ENCODE results near the gene ICAM5.

Gene ICAM5

GRCh38 chr19:10256551-10256950, 33.2 kb upstream of the ICAM5 start:
- DNase-seq (ENCODE audit: insufficient read length, low spot score) = no peak
- no peak for FAIRE-seq
- TF ChIP-seq POU2F2 (IDR thresholded peaks at IDR 0.05; ENCODE audit: low read depth, low read length) = no peak
- TF ChIP-seq SPI1 (IDR thresholded peaks at IDR 0.05; ENCODE audit: low read depth, low read length) = no peak
- TF ChIP-seq POLR2A (IDR thresholded peaks at IDR 0.05; ENCODE audit: low read depth, low read length) = no peak
- no peak for TF ChIP-seq PAX5 (IDR thresholded peaks at IDR 0.05; ENCODE audit: insufficient read depth, low read length, severe bottlenecking)
- TF ChIP-seq POLR2AphosphoS5 (IDR thresholded peaks at IDR 0.05; ENCODE audit: low read depth, low read length) = no peak
- TF ChIP-seq TAF1 (IDR thresholded peaks at IDR 0.05; ENCODE audit: low read depth, low read length) = no peak

- DNase-seq (ENCODE audit: insufficient read length, low spot score) (no peak), FAIRE-seq (no peak)
- TF ChIP-seq PAX5 (IDR thresholded peaks at IDR 0.05; ENCODE audit: insufficient read depth, low read length, severe bottlenecking) = no peak
- TF ChIP-seq SPI1 (IDR thresholded peaks at IDR 0.05; ENCODE audit: low read depth, low read length) = no peak
- no peak for TF ChIP-seq POLR2A (IDR thresholded peaks at IDR 0.05; ENCODE audit: low read depth, low read length)
- no peak for TF ChIP-seq POU2F2 (IDR thresholded peaks at IDR 0.05; ENCODE audit: low read depth, low read length)
- no peak for TF ChIP-seq POLR2AphosphoS5 (IDR thresholded peaks at IDR 0.05; ENCODE audit: low read depth, low read length)
- TF ChIP-seq TAF1 (IDR thresholded peaks at IDR 0.05; ENCODE audit: low read depth, low read length) = no peak
Measured at GRCh38 chr19:10256970-10257615, 32.7 kb upstream of the ICAM5 start.

- FAIRE-seq = no peak
- no peak for DNase-seq (ENCODE audit: insufficient read length, low spot score)
- TF ChIP-seq TAF1 (IDR thresholded peaks at IDR 0.05; ENCODE audit: low read depth, low read length) (no peak), SPI1 (IDR thresholded peaks at IDR 0.05; ENCODE audit: low read depth, low read length) (no peak), POLR2A (IDR thresholded peaks at IDR 0.05; ENCODE audit: low read depth, low read length) (no peak), POLR2AphosphoS5 (IDR thresholded peaks at IDR 0.05; ENCODE audit: low read depth, low read length) (no peak), POU2F2 (IDR thresholded peaks at IDR 0.05; ENCODE audit: low read depth, low read length) (no peak), PAX5 (IDR thresholded peaks at IDR 0.05; ENCODE audit: insufficient read depth, low read length, severe bottlenecking) (no peak)
Measured at GRCh38 chr19:10258080-10258710, 31.6 kb upstream of the ICAM5 start.

- TF ChIP-seq TAF1 (IDR thresholded peaks at IDR 0.05; ENCODE audit: low read depth, low read length) (no peak), PAX5 (IDR thresholded peaks at IDR 0.05; ENCODE audit: insufficient read depth, low read length, severe bottlenecking) (no peak), POLR2AphosphoS5 (IDR thresholded peaks at IDR 0.05; ENCODE audit: low read depth, low read length) (peak; percentile 51)
- DNase-seq (ENCODE audit: insufficient read length, low spot score) (peak; percentile 68), FAIRE-seq (peak; percentile 96)
Measured at GRCh38 chr19:10259162-10259905, 30.4 kb upstream of the ICAM5 start.

GRCh38 chr19:10260141-10260584, 29.6 kb upstream of the ICAM5 start:
- TF ChIP-seq SPI1 (IDR thresholded peaks at IDR 0.05; ENCODE audit: low read depth, low read length) (no peak), POLR2AphosphoS5 (IDR thresholded peaks at IDR 0.05; ENCODE audit: low read depth, low read length) (peak; percentile 44; the same call in 1 of the 2 replicates)
- no peak for DNase-seq (ENCODE audit: insufficient read length, low spot score)
- FAIRE-seq = peak; percentile 54

GRCh38 chr19:10262771-10263170, 27.0 kb upstream of the ICAM5 start:
- TF ChIP-seq SPI1 (IDR thresholded peaks at IDR 0.05; ENCODE audit: low read depth, low read length) (no peak), POLR2AphosphoS5 (IDR thresholded peaks at IDR 0.05; ENCODE audit: low read depth, low read length) (no peak), PAX5 (IDR thresholded peaks at IDR 0.05; ENCODE audit: insufficient read depth, low read length, severe bottlenecking) (no peak), TAF1 (IDR thresholded peaks at IDR 0.05; ENCODE audit: low read depth, low read length) (no peak), POLR2A (IDR thresholded peaks at IDR 0.05; ENCODE audit: low read depth, low read length) (no peak), POU2F2 (IDR thresholded peaks at IDR 0.05; ENCODE audit: low read depth, low read length) (no peak)
- DNase-seq (ENCODE audit: insufficient read length, low spot score) (no peak), FAIRE-seq (no peak)

- no peak for TF ChIP-seq POLR2AphosphoS5 (IDR thresholded peaks at IDR 0.05; ENCODE audit: low read depth, low read length)
- no peak for TF ChIP-seq TAF1 (IDR thresholded peaks at IDR 0.05; ENCODE audit: low read depth, low read length)
- TF ChIP-seq POLR2A (IDR thresholded peaks at IDR 0.05; ENCODE audit: low read depth, low read length) = no peak
- no peak for TF ChIP-seq SPI1 (IDR thresholded peaks at IDR 0.05; ENCODE audit: low read depth, low read length)
- no peak for TF ChIP-seq PAX5 (IDR thresholded peaks at IDR 0.05; ENCODE audit: insufficient read depth, low read length, severe bottlenecking)
- no peak for TF ChIP-seq POU2F2 (IDR thresholded peaks at IDR 0.05; ENCODE audit: low read depth, low read length)
- DNase-seq (ENCODE audit: insufficient read length, low spot score) = no peak
- no peak for FAIRE-seq
Measured at GRCh38 chr19:10266706-10267105, 23.0 kb upstream of the ICAM5 start.

- FAIRE-seq (no peak), DNase-seq (ENCODE audit: insufficient read length, low spot score) (no peak)
- no peak for TF ChIP-seq POLR2AphosphoS5 (IDR thresholded peaks at IDR 0.05; ENCODE audit: low read depth, low read length)
- no peak for TF ChIP-seq PAX5 (IDR thresholded peaks at IDR 0.05; ENCODE audit: insufficient read depth, low read length, severe bottlenecking)
- no peak for TF ChIP-seq POLR2A (IDR thresholded peaks at IDR 0.05; ENCODE audit: low read depth, low read length)
- TF ChIP-seq SPI1 (IDR thresholded peaks at IDR 0.05; ENCODE audit: low read depth, low read length) = no peak
- no peak for TF ChIP-seq TAF1 (IDR thresholded peaks at IDR 0.05; ENCODE audit: low read depth, low read length)
- TF ChIP-seq POU2F2 (IDR thresholded peaks at IDR 0.05; ENCODE audit: low read depth, low read length) = no peak
Measured at GRCh38 chr19:10268071-10268470, 21.7 kb upstream of the ICAM5 start.

GRCh38 chr19:10269333-10270179, 20.2 kb upstream of the ICAM5 start:
- DNase-seq (ENCODE audit: insufficient read length, low spot score) (no peak), FAIRE-seq (peak; percentile 57)

More at GRCh38 chr19:10269333-10270179, 20.2 kb upstream of the ICAM5 start:
- TF ChIP-seq POLR2A (IDR thresholded peaks at IDR 0.05; ENCODE audit: low read depth, low read length) (no peak), SPI1 (IDR thresholded peaks at IDR 0.05; ENCODE audit: low read depth, low read length) (no peak), PAX5 (IDR thresholded peaks at IDR 0.05; ENCODE audit: insufficient read depth, low read length, severe bottlenecking) (no peak)
